Tibial nerve (tissue), 4 donors: ENCODE data around the gene SMS. TPM values are rescaled to one million over a fixed set of nuclear protein-coding genes. Genes with fewer than 3 reads are reported as not detected.

ENCODE experiments used
- DNase-seq, 2 donors: peaks; one replicate each; pipeline ENCODE4 v3.0.0-alpha.2; 2019; ENCODE audit warnings: low spot score in 2 of 2
- H3K27ac ChIP-seq, 4 donors: fragments of 200-600 bp; sonication (generic) in 3 of 4; one replicate each; pipeline ENCODE4 v1.5.1; 2017 to 2019; ENCODE audit warnings: mild to moderate bottlenecking in 1 of 4
- H3K27me3 ChIP-seq, 2 donors: fragments of 200-600 bp; sonication (generic) in 1 of 2; one replicate each; pipeline versions ENCODE4 v1.5.1 to v1.6.0; 2017 to 2019
- H3K36me3 ChIP-seq, 3 donors: fragments of 200-600 bp; sonication (generic); one replicate each; pipeline ENCODE4 v1.5.1; 2018 to 2019
- H3K4me1 ChIP-seq, 4 donors: fragments of 200-600 bp; sonication (generic) in 3 of 4; one replicate each; pipeline ENCODE4 v1.5.1; 2017 to 2019
- H3K4me3 ChIP-seq, 4 donors: fragments of 200-600 bp; sonication (generic) in 3 of 4; one replicate each; pipeline ENCODE4 v1.5.1; 2017 to 2019; ENCODE audit warnings: mild to moderate bottlenecking in 1 of 4, moderate library complexity in 1 of 4
- H3K9me3 ChIP-seq, 4 donors: fragments of 200-600 bp; sonication (generic) in 3 of 4; one replicate each; pipeline ENCODE4 v1.5.1; 2017 to 2019
- EP300 ChIP-seq, 2 donors: sonication (generic); formaldehyde crosslinking; IDR thresholded peaks; one replicate each; pipeline ENCODE4 v1.6.1; 2017; ENCODE audit warnings: antibody characterized with exemption in 2 of 2, mild to moderate bottlenecking in 1 of 2
- POLR2A ChIP-seq, 2 donors: fragments of 450-650 bp; IDR thresholded peaks; one replicate each; pipeline ENCODE4 v1.6.1; 2017; ENCODE audit warnings: antibody characterized with exemption in 2 of 2, mild to moderate bottlenecking in 2 of 2, moderate library complexity in 2 of 2
- WGBS, 2 donors: methylation state at CpG; one replicate each; pipeline ENCODE4 v1.1.5; 2018; 5-methylcytosine and 5-hydroxymethylcytosine counted together
- total RNA-seq, 4 donors: library from RNA; depleted of rRNA; stranded (reverse); fragments of >200 nt; gene quantifications; one replicate each; pipeline ENCODE4 v1.1.0, GENCODE V29; 2016
- TF ChIP-seq, protein P1 (sequence below), 5 experiments: fragments of 200-600 bp in 3 of 5; fragments of 450-650 bp in 2 of 5; sonication (generic) in 3 of 5; IDR thresholded peaks; one replicate each; pipeline ENCODE4 v1.5.1; 2016 to 2019; ENCODE audit warnings: antibody characterized with exemption in 5 of 5, mild to moderate bottlenecking in 3 of 5, moderate library complexity in 2 of 5

Gene SMS
- total RNA-seq, result 10 to 100 TPM; 19.9 to 36.7 (median 24.7) TPM

- WGBS, 2 donors, result 0 to 42% methylated on average over 5 to 14 of the region's 46 CpGs
- peak in 1 of 2 donors; percentile 55 for TF ChIP-seq EP300 (IDR thresholded peaks at IDR 0.05)
- TF ChIP-seq, protein P1, sequence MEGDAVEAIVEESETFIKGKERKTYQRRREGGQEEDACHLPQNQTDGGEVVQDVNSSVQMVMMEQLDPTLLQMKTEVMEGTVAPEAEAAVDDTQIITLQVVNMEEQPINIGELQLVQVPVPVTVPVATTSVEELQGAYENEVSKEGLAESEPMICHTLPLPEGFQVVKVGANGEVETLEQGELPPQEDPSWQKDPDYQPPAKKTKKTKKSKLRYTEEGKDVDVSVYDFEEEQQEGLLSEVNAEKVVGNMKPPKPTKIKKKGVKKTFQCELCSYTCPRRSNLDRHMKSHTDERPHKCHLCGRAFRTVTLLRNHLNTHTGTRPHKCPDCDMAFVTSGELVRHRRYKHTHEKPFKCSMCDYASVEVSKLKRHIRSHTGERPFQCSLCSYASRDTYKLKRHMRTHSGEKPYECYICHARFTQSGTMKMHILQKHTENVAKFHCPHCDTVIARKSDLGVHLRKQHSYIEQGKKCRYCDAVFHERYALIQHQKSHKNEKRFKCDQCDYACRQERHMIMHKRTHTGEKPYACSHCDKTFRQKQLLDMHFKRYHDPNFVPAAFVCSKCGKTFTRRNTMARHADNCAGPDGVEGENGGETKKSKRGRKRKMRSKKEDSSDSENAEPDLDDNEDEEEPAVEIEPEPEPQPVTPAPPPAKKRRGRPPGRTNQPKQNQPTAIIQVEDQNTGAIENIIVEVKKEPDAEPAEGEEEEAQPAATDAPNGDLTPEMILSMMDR (IDR thresholded peaks at IDR 0.05), result no peak
- TF ChIP-seq POLR2A (IDR thresholded peaks at IDR 0.05), result peak; percentile 39 to 67
- no peaks in the 10 kb centered on the region for H3K9me3 ChIP-seq
- H3K4me1 ChIP-seq, result peaks cover 0 to 14% (median 0%) of the 10 kb centered on the region in 4 donors
- peak within 1 kb of the TSS; percentile 36 to 72 (median 50) for H3K4me3 ChIP-seq
- DNase-seq, result peak; percentile 40 to 60
- peaks cover 0 to 4% of the 10 kb centered on the region in 2 donors for H3K27me3 ChIP-seq
- no peaks in the 10 kb centered on the region for H3K36me3 ChIP-seq
- H3K27ac ChIP-seq, result peak within 1 kb of the TSS; percentile 20 to 87 (median 72)
These were observed at the start of gene SMS for GRCh38 chrX:21940356-21940829. SMS (plus strand) TSS chrX:21940709; CDS start chrX:21940825, 116 bp downstream.

DNA sequence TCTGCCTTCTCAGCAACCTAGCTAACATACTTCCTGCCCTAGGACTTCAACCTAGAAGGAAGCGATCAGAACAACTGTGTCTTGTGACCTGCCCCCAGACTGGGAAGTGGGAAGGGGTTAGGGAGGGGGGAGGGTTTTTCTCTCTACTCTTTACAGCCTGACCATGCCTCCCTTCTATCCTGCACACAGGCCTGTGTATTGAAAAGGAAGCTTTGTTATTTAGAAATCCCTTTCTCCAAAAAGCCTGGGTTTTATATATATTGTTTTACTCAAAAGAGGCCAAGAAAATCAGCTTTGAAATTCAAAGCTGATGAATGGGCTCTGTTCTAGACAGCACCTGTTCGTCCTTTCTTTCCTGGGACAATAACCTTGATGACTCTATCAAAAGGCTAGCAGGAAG lies 35.2 kb upstream of the SMS start:
- TF ChIP-seq, protein P1 (IDR thresholded peaks at IDR 0.05), result no peak
- no peak for TF ChIP-seq EP300 (IDR thresholded peaks at IDR 0.05)
- no peak for TF ChIP-seq POLR2A (IDR thresholded peaks at IDR 0.05)

GRCh38 chrX:21905953-21906352 lies 34.6 kb upstream of the SMS start:
- WGBS, 2 donors, result 48 to 57% methylated on average over 3 of the region's 3 CpGs
- no peak for DNase-seq
- no peak overlapping the region for H3K4me3 ChIP-seq
- H3K27me3 ChIP-seq, result no peaks in the 10 kb centered on the region
- no peaks in the 10 kb centered on the region for H3K9me3 ChIP-seq
- H3K36me3 ChIP-seq, result peaks cover 0 to 4% (median 0%) of the 10 kb centered on the region in 3 donors
- peak overlapping the region in 1 of 4 donors; percentile 20 for H3K27ac ChIP-seq
- no peaks in the 10 kb centered on the region for H3K4me1 ChIP-seq
- TF ChIP-seq POLR2A (IDR thresholded peaks at IDR 0.05) (no peak), EP300 (IDR thresholded peaks at IDR 0.05) (no peak)
- TF ChIP-seq, protein P1 (IDR thresholded peaks at IDR 0.05), result no peak

More for the DNA sequence above, 35.2 kb upstream of the SMS start:
- H3K27ac ChIP-seq, result no peak overlapping the region
- no peak overlapping the region for H3K4me3 ChIP-seq
- no peaks in the 10 kb centered on the region for H3K9me3 ChIP-seq
- peaks cover 0 to 4% (median 0%) of the 10 kb centered on the region in 3 donors for H3K36me3 ChIP-seq
- H3K27me3 ChIP-seq, result no peaks in the 10 kb centered on the region
- no peaks in the 10 kb centered on the region for H3K4me1 ChIP-seq
- whole genome bisulfite sequencing, 2 donors, result 41 to 51% methylated on average over 2 of the region's 2 CpGs
- no peak for DNase-seq

- no peak overlapping the region for H3K4me3 ChIP-seq
- no peaks in the 10 kb centered on the region for H3K9me3 ChIP-seq
- H3K4me1 ChIP-seq, result no peaks in the 10 kb centered on the region
- WGBS, 2 donors, result 33 to 53% methylated on average over 1 of the region's 1 CpG
- no peaks in the 10 kb centered on the region for H3K27me3 ChIP-seq
- peaks cover 0 to 4% (median 0%) of the 10 kb centered on the region in 3 donors for H3K36me3 ChIP-seq
- peak overlapping the region in 1 of 4 donors; percentile 33 for H3K27ac ChIP-seq
- TF ChIP-seq, protein P1 (IDR thresholded peaks at IDR 0.05), result no peak
- TF ChIP-seq POLR2A (IDR thresholded peaks at IDR 0.05) (no peak), EP300 (IDR thresholded peaks at IDR 0.05) (no peak)
- DNase-seq, result no peak
These were observed 33.2 kb upstream of the SMS start for GRCh38 chrX:21907260-21907659.

- DNase-seq, result no peak
- no peak for TF ChIP-seq EP300 (IDR thresholded peaks at IDR 0.05)
- no peak for TF ChIP-seq POLR2A (IDR thresholded peaks at IDR 0.05)
- TF ChIP-seq, protein P1 (IDR thresholded peaks at IDR 0.05), result no peak
- no peaks in the 10 kb centered on the region for H3K27me3 ChIP-seq
- no peaks in the 10 kb centered on the region for H3K4me1 ChIP-seq
- WGBS, 2 donors, result 90 to 100% methylated on average over 3 to 4 of the region's 4 CpGs
- H3K9me3 ChIP-seq, result no peaks in the 10 kb centered on the region
- H3K27ac ChIP-seq, result no peak overlapping the region
- no peak overlapping the region for H3K4me3 ChIP-seq
- H3K36me3 ChIP-seq, result no peaks in the 10 kb centered on the region
These were observed 29.0 kb upstream of the SMS start for GRCh38 chrX:21911481-21911880.
